ENCODE measurements around the gene RCC2.

RCC2 gene

GRCh38 chr1:17422461-17422860 lies 17.0 kb downstream of the RCC2 start:
- Histone ChIP-seq H3K9me3 (ENCODE audit: control insufficient read depth, insufficient read depth, low read depth, low read length) (no peaks in the 10 kb centered on the region), H3K4me1 (ENCODE audit: control insufficient read depth, insufficient read depth, low read length) (no peaks in the 10 kb centered on the region), H3K4me3 (ENCODE audit: low read depth, low read length) (no peak overlapping the region), H3K36me3 (ENCODE audit: control insufficient read depth in 2 of 2, insufficient read depth in 1 of 2, low read length in 2 of 2) (peaks cover 52 to 100% of the 10 kb centered on the region in 2 experiments), H3K27ac (ENCODE audit: extremely low read depth, low read depth, low read length) (no peak overlapping the region)
- no peak for TF ChIP-seq REPIN1 (tag by site-specific recombination; IDR thresholded peaks at IDR 0.05; ENCODE audit: low read depth)
- 0 out of 2 replicates have a peak, but pooled peaks have one; percentile 16 for TF ChIP-seq KLF8 (tag by site-specific recombination; IDR thresholded peaks at IDR 0.05)
- TF ChIP-seq SETDB1 (IDR thresholded peaks at IDR 0.05; ENCODE audit: insufficient read length, low read length), result no peak
- peak; percentile 41 for TF ChIP-seq ZFHX2 (tag by site-specific recombination; conservative IDR thresholded peaks at IDR 0.05)
- 0 out of 2 replicates have a peak, but pooled peaks have one; percentile 17 for TF ChIP-seq EGR2 (tag by site-specific recombination; IDR thresholded peaks at IDR 0.05; ENCODE audit: low read depth)
- TF ChIP-seq KLF9 (tag by site-specific recombination; IDR thresholded peaks at IDR 0.05; ENCODE audit: low read depth), result no peak
- TF ChIP-seq ZNF354C (tag by site-specific recombination; IDR thresholded peaks at IDR 0.05; ENCODE audit: borderline replicate concordance, low read depth), result no peak
- no peak for TF ChIP-seq ZNF335 (tag by site-specific recombination; conservative IDR thresholded peaks at IDR 0.05)
- no peak for TF ChIP-seq ZNF624 (tag by site-specific recombination; IDR thresholded peaks at IDR 0.05)
- no peak for TF ChIP-seq ZNF449 (tag by site-specific recombination; IDR thresholded peaks at IDR 0.05)
- no peak for TF ChIP-seq ZNF302 (tag by site-specific recombination; IDR thresholded peaks at IDR 0.05; ENCODE audit: low read depth)
- no peak for TF ChIP-seq ZFP3 (tag by site-specific recombination; IDR thresholded peaks at IDR 0.05; ENCODE audit: low read depth)
- POLR2A ChIA-PET, result no interaction called here
- CTCF ChIA-PET, result interaction anchor here (0.8 kb wide), 1 partner anchor 16 kb away, joined by 3 read pairs; no protein-coding TSS in a partner anchor

GRCh38 chr1:17420391-17420918 lies 19.0 kb downstream of the RCC2 start:
- peaks cover 50 to 100% of the 10 kb centered on the region in 2 experiments for H3K36me3 ChIP-seq (ENCODE audit: control insufficient read depth in 2 of 2, insufficient read depth in 1 of 2, low read length in 2 of 2)
- TF ChIP-seq ZNF114 (tag by site-specific recombination; IDR thresholded peaks at IDR 0.05) (no peak), KLF8 (tag by site-specific recombination; IDR thresholded peaks at IDR 0.05) (no peak), EGR2 (tag by site-specific recombination; IDR thresholded peaks at IDR 0.05; ENCODE audit: low read depth) (no peak), ZNF175 (tag by site-specific recombination; IDR thresholded peaks at IDR 0.05) (no peak), ZNF274 (IDR thresholded peaks at IDR 0.05; ENCODE audit: low read length) (no peak), ZNF274 (tag by site-specific recombination; IDR thresholded peaks at IDR 0.05; ENCODE audit: borderline replicate concordance) (no peak), ZBTB10 (tag by site-specific recombination; IDR thresholded peaks at IDR 0.05) (no peak), ZXDB (tag by site-specific recombination; IDR thresholded peaks at IDR 0.05) (no peak), ZNF488 (tag by site-specific recombination; IDR thresholded peaks at IDR 0.05) (no peak), PRDM6 (tag by site-specific recombination; IDR thresholded peaks at IDR 0.05) (no peak), ZNF280C (tag by site-specific recombination; IDR thresholded peaks at IDR 0.05) (no peak)

More at GRCh38 chr1:17420391-17420918, 19.0 kb downstream of the RCC2 start:
- CTCF ChIA-PET, result interaction anchor here (0.5 to 0.8 kb wide), 2 partner anchors 9 to 28 kb away, joined by 5 to 7 read pairs; no protein-coding TSS in a partner anchor
- Histone ChIP-seq H3K9me3 (ENCODE audit: control insufficient read depth, insufficient read depth, low read depth, low read length) (no peaks in the 10 kb centered on the region), H3K27ac (ENCODE audit: extremely low read depth, low read depth, low read length) (no peak overlapping the region), H3K4me1 (ENCODE audit: control insufficient read depth, insufficient read depth, low read length) (no peaks in the 10 kb centered on the region), H3K4me3 (ENCODE audit: low read depth, low read length) (no peak overlapping the region)
- POLR2A ChIA-PET, result no interaction called here

All from HEK293 (cell line).